Caki2 (cell line): ENCODE results near the gene ERC1. TPM values are rescaled to one million over a fixed set of nuclear protein-coding genes. Genes with fewer than 3 reads are reported as not detected.
"Not testable (repeated sequence)": the region's sequence is repeated elsewhere in the genome, so short reads cannot be mapped to it uniquely, and the experiment has no call there.

Experiments
- DNase-seq: peaks from one replicate; pipeline ENCODE4 v3.0.0-alpha.2; 2015; ENCODE audit warnings: low read depth
- in situ Hi-C: cut with HindIII; loops from 2 replicates; pipeline ENCODE4 v1.10.0; 2016; ENCODE audit warnings: low sequenced_read_pairs, low pct_unique_long_range_greater_than_20kb, mixed read lengths
- total RNA-seq: library from RNA; depleted of rRNA; stranded (reverse); fragments of >200 nt; shearing (Covaris generic); gene quantifications from 2 replicates; pipeline ENCODE4 v1.2.3, GENCODE V29; 2014; ENCODE audit warnings: low replicate concordance

ERC1 gene
- total RNA-seq, 1 experiment from 2014 or later: 11.3 TPM

GRCh38 chr12:1099158-1099557 lies 108.1 kb downstream of the ERC1 start:
- no peak for DNase-seq
- in situ Hi-C loops: no loop called here

GRCh38 chr12:1099618-1100017 lies 108.6 kb downstream of the ERC1 start:
- not testable (repeated sequence) for DNase-seq
- in situ Hi-C loops: loop anchor here (25.0 kb wide), 1 partner anchor 463 kb away; no protein-coding TSS in a partner anchor

- in situ Hi-C loops: loop anchor here (25.0 kb wide), 1 partner anchor 460 kb away; no protein-coding TSS in a partner anchor
Observed at GRCh38 chr12:1102115-1102514, 111.1 kb downstream of the ERC1 start.

GRCh38 chr12:1102791-1103450 lies 111.9 kb downstream of the ERC1 start:
- in situ Hi-C loops: loop anchor here (25.0 kb wide), 1 partner anchor 459 kb away; no protein-coding TSS in a partner anchor

More at GRCh38 chr12:1102115-1102514, 111.1 kb downstream of the ERC1 start:
- DNase-seq: no peak

GRCh38 chr12:1103632-1104031 lies 112.6 kb downstream of the ERC1 start:
- no peak for DNase-seq
- in situ Hi-C loops: loop anchor here (25.0 kb wide), 1 partner anchor 459 kb away; no protein-coding TSS in a partner anchor

More at GRCh38 chr12:1102791-1103450, 111.9 kb downstream of the ERC1 start:
- no peak for DNase-seq

GRCh38 chr12:1104088-1104800 lies 113.2 kb downstream of the ERC1 start:
- in situ Hi-C loops: loop anchor here (25.0 kb wide), 1 partner anchor 458 kb away; no protein-coding TSS in a partner anchor
- DNase-seq: peak; percentile 38

- in situ Hi-C loops: loop anchor here (25.0 kb wide), 1 partner anchor 455 kb away; no protein-coding TSS in a partner anchor
- no peak for DNase-seq
Observed at GRCh38 chr12:1107669-1108068, 116.6 kb downstream of the ERC1 start.

GRCh38 chr12:1108276-1108675 lies 117.3 kb downstream of the ERC1 start:
- DNase-seq: no peak
- in situ Hi-C loops: loop anchor here (25.0 kb wide), 1 partner anchor 454 kb away; no protein-coding TSS in a partner anchor

- DNase-seq: peak; percentile 21
- in situ Hi-C loops: loop anchor here (25.0 kb wide), 1 partner anchor 447 kb away; no protein-coding TSS in a partner anchor
Observed at GRCh38 chr12:1115484-1116231, 124.6 kb downstream of the ERC1 start.

- in situ Hi-C loops: loop anchor here (25.0 kb wide), 1 partner anchor 445 kb away; no protein-coding TSS in a partner anchor
- DNase-seq: no peak
Observed at GRCh38 chr12:1117371-1117770, 126.3 kb downstream of the ERC1 start.

- in situ Hi-C loops: loop anchor here (25.0 kb wide), 1 partner anchor 444 kb away; no protein-coding TSS in a partner anchor
- peak; percentile 48 for DNase-seq
Observed at GRCh38 chr12:1117970-1118563, 127.0 kb downstream of the ERC1 start.

GRCh38 chr12:1122786-1123185 lies 131.8 kb downstream of the ERC1 start:
- in situ Hi-C loops: loop anchor here (25.0 kb wide), 1 partner anchor 440 kb away; no protein-coding TSS in a partner anchor
- DNase-seq: no peak

GRCh38 chr12:1126091-1126490 lies 135.1 kb downstream of the ERC1 start:
- in situ Hi-C loops: no loop called here
- DNase-seq: no peak

GRCh38 chr12:1127021-1127420 lies 136.0 kb downstream of the ERC1 start:
- in situ Hi-C loops: no loop called here
- DNase-seq: no peak

- peak; percentile 53 for DNase-seq
- in situ Hi-C loops: no loop called here
Observed at GRCh38 chr12:1130164-1130563, 139.1 kb downstream of the ERC1 start.

- in situ Hi-C loops: no loop called here
- DNase-seq: no peak
Observed at GRCh38 chr12:1130571-1130970, 139.5 kb downstream of the ERC1 start.

GRCh38 chr12:1131811-1132224 lies 140.8 kb downstream of the ERC1 start:
- in situ Hi-C loops: no loop called here
- no peak for DNase-seq

- no peak for DNase-seq
- in situ Hi-C loops: no loop called here
Observed at GRCh38 chr12:1132311-1132710, 141.3 kb downstream of the ERC1 start.
